ENCODE data around the gene BIN1. TPM values are rescaled to one million over a fixed set of nuclear protein-coding genes. Genes with fewer than 3 reads are reported as not detected.
"Not testable (repeated sequence)": the region's sequence is repeated elsewhere in the genome, so short reads cannot be mapped to it uniquely, and the experiment has no call there.

The BIN1 gene
- total RNA-seq, 1 donor from 2014 or later: 45.2 TPM

DNA sequence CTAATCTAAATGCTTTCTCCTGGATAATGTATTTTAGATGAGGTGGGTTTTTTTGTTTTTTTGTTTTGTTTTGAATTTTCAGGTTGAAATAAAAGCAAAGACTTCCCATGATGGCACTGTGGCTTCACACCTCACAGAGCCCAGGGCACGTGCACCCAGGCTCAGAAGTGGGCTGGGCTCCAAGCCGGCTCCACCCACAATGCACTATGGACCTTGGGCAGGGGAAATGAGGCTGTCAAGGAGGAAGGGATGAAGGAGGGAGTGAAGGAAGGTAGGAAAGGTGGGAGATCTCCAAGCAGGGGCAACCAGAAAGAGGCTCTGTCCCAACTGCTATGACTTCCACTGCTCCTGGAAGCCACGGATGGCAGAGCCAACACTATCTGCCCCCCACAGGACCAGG is 60.4 kb downstream of the BIN1 start:
- DNase-seq: no peak

DNA sequence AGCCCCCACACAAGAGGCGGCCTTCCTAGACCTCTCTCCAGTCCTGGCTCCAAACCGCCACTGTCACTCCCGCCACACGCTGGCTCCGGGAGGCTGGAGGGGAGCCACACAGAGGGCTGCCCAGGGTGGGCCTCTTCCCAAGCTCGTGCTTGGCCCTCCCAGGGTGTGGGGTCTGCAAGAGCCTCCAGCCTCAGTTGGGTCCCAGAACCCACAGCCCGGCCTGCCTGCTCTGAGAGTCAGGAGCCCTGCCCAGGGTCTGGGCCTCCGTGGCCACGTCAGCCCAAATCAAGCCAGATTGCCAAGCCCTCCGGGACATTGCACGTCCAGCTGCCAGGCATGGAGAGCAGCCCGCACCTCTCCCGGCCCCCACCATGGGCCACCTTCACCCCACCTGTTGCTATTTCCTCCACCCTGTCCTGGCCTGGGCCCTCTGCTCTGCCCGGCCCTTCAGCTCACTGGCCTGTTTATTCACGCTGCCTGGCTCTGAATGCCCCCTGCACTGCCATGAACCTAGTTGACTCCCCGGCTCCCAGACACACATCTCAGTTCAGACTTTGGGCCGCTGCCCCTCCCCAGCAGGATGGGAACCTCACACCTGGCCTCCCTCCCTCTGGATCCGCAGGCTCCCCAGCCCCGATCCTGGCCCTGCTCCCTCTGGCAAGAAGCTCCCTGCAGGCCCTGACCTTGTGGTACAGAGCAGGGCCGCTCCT is 61.0 kb downstream of the BIN1 start:
- DNase-seq: no peak

DNA sequence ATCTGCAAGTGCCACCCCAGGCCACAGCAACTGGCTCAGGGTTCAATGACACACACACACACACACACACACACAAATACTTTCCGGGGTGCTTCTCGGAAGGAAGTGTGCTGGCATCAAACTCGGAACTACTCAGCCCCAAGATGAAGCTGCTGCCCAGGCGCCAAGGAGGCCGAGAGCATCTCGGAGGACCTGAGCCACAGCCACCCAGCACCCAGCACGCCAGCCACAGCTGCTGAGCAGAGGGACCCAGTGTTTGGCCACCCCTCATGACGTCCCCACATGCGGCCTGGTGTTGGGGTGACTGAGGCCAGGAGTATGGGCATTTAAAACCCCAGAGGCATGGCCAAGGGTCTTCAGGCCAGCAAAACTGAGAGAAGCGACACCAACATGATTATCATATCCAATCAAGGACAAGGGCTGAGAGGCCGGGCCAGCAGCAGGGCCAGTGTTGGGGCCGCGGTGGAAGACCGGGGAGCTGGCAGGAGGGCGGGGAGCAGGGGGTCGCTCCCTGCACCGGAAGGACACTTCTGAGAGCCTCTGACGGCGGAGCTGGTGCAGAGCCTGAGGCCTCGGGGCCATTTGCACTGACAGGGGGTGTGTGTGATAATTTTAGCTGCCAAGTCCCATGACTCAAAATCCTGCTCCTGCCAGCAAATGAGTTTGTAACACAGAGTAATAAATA is 61.8 kb downstream of the BIN1 start:
- DNase-seq: no peak

DNA sequence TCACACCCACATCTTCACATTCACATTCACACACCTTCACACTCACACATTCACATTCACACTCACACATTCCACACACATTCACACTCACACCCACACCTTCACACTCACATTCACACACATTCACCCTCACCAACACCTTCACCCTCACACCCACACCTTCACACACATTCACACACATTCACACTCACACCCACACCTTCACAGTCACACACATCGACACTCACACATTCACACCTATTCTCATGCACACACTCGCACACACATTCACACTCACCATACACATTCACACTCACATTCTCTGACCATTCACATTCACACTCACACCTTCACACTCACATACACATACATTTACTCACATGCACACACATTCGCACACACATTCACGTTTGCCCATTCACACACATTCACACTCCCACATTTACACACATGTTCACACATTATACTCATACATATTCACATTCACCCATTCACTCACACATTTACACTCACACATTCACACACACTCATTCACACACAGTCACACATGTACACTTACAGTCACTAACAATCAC is 62.7 kb downstream of the BIN1 start:
- DNase-seq: no peak

DNA sequence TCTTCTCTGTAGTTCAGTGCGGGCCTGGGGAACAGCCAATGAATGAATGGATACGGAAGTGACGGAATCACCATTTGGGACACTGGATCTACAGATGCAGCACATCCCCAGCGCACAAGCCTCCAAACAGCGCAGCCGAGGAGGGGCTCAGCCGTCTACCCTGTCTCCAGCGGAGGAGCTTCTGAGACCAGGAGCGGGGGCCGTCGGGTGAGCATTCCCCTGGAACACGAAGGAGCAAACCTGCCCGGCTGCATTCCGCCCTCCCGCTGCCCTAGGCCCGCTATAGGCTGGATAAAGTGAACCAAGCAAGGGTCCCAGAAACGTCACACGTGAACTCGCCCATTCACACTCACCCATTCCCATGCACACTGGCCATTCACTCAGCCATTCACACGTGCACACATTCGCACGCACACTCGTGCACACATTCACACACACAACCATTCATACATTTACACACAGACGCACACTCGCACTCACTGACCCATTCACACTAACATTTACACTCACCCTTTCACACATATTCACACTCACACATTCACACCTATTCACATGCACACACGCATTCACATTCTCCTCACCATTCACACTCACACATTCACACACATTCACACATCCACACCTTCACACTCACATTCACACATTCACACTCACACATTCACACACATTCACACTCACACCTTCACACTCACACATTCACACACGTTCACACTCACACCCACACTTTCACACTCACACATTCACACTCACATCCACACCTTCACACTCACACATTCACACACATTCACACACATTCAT is 63.4 kb downstream of the BIN1 start:
- DNase-seq: no peak

DNA sequence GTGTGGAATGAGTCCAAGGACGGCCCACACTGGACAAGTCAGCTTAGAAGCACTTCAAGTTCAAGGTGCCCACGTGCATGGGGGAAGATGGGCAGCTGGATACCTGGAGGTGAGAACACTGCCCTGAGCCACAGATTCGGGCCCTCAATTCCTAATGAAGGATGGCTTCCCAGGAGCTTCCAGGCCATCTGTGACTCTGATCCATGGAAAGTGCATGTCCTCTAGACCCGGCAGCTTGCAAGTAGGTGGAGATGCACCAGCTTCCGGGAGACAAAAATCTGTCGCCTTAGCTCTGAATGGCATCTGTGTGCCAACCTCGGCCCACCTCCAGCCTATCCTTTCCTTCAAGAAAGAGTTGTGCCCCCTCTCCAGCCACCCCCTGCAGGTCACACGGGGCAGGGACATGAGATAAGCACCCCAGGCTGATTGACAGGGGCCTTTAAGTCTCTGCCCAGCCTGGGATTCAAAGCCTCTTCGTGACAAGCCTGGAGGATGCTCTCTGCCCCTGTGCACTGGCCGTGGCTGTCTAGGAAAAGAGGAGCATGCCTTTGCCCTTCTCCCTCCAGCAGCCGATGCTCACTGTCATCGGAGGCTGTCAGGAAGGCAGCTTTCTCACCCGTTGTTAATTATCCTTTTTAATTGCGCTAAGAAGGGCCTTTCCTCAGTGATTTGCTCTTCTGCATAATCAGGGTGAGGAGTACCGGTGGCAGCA is 65.5 kb downstream of the BIN1 start:
- DNase-seq: no peak

DNA sequence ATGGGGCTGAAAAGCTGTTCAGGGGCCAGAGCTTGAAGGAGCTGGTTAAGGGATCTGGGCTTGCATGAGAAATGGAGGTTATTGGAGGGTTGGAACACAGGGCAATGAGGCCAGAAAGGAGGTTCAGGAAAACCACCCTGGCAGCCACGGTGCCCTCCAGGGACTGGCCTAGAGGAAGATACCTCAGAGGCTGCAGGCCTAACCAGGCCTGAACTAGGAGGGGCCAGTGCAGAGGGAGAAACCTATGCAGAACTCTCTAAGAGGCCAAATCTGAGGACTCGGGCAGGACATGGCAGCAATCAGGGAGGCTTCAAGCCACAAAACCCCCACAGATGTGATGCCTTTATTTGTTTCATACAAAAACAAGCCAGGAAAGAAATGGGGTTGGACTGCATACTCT is 66.8 kb downstream of the BIN1 start:
- no peak for DNase-seq

DNA sequence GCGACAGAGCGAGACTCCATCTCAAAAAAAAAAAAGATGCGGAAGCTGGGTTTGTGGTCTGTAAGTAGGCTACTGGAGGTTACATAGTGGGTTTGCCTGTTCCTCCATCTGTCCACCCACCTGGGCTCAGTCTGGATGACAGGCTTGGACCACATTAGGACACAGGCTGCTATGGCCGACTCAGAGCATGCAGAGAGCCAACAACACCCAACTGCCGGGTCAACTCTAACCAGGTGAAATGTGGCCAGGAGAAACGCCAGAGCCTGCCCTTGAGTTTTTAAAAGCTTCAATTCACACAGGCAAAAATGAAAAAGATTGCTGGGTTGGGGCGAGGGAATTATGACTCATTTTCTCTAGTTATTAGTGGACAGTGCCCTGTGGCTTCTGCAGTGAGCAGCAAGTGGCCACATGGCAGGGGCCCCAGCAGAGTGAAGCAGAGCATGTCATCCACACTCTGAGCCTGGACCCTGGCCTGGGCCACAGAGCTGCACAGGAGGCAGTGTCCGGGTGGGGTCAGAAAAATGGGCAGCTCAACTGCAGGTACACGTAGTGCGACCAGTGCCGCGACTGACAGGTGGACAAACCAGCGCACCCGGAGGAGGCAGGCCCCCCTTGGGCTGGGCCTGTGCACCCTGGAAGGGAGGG is 67.4 kb downstream of the BIN1 start:
- no peak for DNase-seq

DNA sequence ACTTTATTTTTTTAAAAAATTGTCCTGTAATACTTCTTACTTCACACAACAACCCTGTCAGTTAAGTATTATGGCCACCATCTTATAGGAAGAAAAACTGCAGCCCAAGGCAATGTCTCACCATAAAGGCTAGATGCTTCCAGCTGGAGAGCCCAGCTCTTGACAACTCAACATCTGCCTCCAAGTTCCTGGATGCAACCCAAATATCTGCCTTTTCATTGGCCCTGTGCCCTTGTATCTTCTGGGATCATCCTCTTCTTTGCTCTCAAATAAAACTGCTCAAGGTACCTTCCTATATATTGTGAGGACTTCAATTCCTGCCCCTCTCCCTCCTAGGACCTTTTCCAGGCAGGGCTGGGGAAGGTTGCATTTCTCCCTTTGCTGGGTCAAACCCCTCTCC is 69.5 kb downstream of the BIN1 start:
- no peak for DNase-seq

DNA sequence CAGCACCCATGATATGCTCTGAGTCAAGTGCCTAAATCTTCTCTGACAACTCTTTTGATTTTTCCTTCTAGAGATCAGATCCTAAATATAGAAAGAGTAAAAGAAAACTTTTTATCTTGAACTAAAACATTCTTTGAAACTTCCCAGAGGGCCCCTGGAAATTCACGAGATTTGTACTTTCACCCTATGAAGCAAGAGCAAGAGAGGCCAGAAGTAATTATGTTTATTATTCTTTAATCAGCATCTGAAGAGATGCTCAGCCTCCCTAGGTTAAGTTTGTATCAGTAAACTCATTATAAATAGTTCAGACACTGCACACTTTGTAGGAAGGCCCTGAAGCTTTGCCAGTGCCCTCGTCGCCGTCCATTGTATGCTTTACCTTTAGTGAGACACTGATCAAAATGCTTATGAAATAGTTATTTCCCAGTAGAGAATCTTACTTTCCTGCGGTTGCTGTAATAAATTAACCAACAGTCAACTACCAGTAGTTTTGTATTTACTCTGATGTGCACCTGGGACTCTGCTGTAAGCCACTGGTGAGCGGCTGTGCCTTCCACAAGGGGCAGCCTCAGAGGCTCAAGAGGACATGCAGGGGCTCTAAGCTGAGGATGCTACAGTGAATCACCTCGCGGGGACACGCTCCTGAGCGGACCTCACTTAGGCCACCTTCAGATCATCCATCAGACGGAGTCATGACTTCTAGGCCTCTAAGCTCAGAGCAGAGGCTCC is 71.9 kb downstream of the BIN1 start:
- no peak for DNase-seq

DNA sequence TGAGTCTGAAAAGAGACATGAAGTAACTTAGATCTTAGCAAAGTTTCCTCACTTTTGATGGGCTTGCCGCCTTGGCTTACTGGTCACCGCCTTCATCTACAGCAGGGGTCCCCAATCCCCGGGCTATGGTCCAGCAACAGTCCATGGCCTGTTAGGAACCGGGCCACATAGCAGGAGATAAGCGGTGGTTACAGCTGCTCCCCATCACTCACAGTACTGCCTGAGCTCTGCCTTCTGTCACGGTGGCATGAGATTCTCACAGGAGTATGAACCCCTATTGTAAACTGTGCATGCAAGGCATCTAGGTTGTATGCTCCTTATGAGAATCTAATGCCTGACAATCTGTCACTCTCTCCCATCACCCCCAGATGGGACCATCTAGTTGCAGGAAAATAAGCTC is 72.9 kb downstream of the BIN1 start:
- DNase-seq: no peak

DNA sequence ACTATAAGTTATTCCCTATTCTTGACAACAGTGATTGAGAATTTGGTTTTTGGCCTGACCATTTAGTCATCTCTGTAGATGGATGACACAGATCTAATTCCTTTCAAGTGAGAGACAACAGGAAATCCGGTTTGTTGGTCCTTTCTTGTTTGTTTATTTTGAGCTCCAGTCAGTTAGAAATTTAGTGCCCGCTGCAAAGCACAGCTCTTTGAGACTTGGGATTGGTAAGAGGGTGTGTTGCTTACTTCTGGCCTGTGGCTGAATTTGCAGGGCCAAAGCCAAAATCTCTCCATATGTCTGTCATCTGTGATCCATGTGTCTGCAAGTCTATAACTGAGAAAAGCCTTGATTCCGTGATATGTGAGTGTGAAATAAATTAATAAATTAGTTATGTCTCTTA is 74.3 kb downstream of the BIN1 start:
- no peak for DNase-seq

DNA sequence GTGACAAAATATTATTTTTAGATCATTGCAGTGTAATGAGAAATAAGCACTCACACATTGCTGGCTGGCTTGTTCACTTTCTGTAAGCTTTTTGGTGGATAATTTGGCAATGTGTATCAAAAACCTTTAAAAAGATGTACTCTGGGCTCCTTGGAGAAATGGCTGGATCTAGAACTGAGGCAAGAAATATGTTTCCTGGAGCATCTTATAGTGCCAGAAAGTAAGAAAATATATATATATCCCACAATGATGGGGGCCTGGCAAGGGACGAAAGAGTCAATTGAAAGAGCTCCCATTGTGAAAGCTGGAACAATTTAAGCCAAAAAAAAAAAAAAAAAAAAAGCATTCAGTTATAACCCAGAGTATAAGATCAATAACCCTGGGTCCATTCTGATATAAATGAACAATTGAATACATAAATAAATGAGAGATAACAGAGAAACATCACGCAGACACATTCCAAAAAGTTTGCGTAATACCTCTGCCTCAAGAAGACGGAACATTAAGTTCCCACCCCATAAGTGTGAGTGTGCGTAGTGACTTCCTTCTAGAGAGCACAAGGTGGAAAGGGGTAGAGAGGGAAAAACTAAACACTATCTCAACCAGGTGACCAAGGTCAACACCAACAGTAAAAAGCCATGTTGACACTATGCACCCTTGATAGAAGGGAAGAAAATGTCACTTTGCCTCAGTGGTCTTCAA is 77.5 kb downstream of the BIN1 start:
- no peak for DNase-seq

DNA sequence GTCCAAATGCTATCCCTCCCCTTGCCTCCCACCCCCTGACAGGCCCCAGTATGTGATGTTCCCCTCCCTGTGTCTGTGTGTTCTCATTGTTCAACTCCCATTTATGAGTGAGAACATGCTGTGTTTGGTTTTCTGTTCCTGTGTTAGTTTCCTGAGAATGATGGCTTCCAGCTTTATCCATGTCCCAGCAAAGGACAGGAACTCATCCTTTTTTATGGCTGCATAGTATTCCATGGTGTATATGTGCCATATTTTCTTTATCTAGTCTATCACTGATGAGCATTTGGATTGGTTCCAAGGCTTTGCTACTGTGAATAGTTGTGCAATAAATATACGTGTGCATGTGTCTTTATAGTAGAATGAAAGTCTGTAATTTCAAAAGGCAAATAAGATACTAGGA is 78.2 kb downstream of the BIN1 start:
- not testable (repeated sequence) for DNase-seq

DNA sequence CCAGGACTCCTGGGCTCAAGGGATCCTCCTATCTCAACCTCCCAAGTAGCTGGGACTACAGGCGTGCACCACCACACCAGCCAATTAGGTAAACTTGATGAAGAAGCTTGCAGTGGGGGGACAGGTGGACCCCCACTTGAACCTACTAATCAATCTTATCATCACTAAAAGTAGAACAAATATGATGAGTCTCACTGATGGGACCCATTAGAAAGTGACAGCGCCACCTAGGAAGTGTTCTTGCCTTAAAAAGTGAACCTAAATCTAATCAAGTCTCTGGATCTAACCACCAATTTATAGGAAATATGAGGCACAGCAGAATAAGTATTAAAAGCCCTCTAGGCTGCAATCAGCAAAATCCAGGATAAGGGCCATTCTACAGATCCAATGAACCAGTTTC is 79.2 kb downstream of the BIN1 start:
- no peak for DNase-seq

DNA sequence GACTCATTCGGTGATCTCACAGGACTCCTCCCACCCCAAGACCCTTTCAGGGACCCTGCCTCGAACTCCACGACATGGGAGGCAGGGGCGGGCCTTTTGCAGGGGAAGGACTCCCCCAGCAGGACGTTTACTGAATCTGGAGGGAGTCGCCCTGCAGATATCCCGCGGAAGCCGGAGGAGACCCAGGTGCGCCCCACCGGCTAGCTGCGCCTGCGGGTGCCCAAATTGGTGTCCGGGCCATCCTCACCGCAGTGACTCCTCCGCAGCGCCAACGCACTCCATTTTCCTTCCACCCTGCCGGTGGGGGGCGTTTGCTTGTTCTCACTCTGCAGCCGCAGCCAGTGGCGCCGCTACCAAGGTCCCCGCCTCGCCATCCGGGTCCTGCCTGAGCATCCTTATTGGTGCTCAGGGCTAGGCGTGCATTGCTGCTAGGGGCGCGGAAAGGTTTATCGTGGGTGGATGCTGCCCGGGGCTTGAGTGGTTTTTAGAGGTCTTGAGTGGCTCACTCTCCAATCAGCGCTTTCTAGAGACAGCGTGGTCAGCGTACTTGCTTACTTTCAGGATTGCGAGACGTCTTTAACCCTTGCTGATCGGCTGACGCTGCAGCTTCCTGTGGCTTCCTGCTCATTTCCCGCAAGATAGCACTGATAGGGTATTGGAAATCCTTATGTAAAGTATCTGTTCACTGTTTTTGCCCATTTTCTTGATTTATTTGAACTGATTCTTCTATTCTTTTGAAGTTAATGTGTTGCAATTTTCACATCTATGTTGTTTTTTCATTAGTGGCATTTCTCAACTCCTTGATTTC is 81.4 kb downstream of the BIN1 start:
- DNase-seq: peak; percentile 85

DNA sequence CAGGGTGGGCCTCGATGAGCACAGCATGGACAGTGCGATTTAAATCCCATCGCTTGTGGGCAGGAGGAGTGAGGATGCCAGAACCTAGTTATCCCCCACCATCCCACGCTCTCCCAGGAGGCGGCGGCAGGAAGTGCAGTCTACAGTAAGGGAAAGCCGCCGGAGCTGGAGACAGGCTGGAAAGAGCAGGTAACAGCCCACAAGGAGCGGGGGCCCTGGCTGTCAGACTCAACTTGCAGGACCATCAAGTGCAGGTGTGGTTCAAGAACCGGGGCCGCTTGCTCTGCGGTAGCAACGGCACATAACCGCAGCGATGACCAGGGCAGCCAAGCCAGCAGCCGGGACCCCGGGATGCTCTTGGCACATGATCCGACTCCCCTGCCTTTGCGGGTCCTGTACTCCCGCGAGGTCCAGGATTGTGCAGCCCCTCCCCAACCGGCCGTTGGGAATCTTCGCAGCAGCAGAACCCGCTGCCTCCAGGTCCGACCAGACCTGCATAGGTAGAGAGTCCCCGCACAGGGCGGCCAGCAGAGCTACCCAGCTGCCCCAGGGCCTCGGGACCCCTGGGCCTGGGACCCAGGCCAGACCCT is 82.1 kb downstream of the BIN1 start:
- peak; percentile 65 for DNase-seq

DNA sequence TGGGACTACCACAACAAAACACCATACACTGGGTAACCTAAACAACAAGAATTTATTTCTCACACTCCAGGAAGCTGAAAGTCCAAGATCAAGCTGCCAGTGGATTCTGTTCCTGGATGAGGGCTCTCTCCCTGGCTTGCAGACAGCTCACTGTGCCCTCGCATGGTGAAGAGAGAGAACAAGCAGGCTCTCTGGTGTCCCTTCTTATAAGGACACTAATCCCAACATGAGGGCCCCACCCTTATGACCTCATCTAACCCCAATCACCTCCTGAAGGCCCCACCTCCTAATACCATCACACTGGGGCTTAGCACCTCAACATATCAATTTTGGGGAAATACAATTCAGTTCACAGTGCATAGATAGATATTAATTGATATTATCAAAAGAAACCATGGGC is 83.5 kb downstream of the BIN1 start:
- DNase-seq: no peak

DNA sequence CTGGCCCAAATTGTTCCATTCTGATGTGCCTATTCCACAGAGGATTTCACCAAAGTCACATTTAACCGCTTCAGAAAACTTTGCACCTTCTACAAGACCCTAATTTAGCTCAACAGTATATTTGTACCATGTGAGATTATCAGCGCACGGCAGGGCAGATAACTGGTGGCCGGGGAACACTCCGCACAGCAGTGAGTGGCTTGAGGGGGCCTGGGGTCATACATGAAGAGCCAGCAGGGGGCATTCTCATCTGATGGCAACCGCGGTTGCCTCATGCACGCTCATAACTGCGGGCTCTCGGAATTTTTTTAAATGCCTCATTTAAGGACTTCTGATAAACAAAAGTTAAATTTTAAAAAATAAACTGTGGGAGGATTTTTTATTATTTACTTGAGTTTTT is 84.1 kb downstream of the BIN1 start:
- no peak for DNase-seq

Data from occipital lobe (tissue), 2 donors.